Bone marrow (tissue), 2 donors: ENCODE data around the gene RYK.
"Not testable (repeated sequence)": the region's sequence is repeated elsewhere in the genome, so short reads cannot be mapped to it uniquely, and the experiment has no call there.

Experiments
- DNase-seq, 2 donors: peaks; one replicate each; lab custom pipeline; 2025; lab: John Stamatoyannopoulos, UW

The RYK gene

GRCh38 chr3:134216191-134216764 lies 34.4 kb downstream of the RYK start:
- no peak for DNase-seq

- no peak for DNase-seq
Observed at GRCh38 chr3:134214239-134214638, 36.4 kb downstream of the RYK start.

- DNase-seq, result peak; percentile 39 to 52
Observed at GRCh38 chr3:134212967-134213665, 37.5 kb downstream of the RYK start.

GRCh38 chr3:134211797-134212196 lies 38.9 kb downstream of the RYK start:
- no peak for DNase-seq

GRCh38 chr3:134205451-134205850 lies 45.2 kb downstream of the RYK start:
- no peak for DNase-seq

- no peak for DNase-seq
Observed at GRCh38 chr3:134201201-134202130, 49.2 kb downstream of the RYK start.

GRCh38 chr3:134199880-134200279 lies 50.8 kb downstream of the RYK start:
- not testable (repeated sequence) for DNase-seq

- no peak for DNase-seq
Observed at GRCh38 chr3:134199240-134199639, 51.4 kb downstream of the RYK start.

- DNase-seq, result no peak
Observed at GRCh38 chr3:134198414-134198813, 52.2 kb downstream of the RYK start.

- peak in 1 of 2 donors; percentile 42 for DNase-seq
Observed at GRCh38 chr3:134197681-134198261, 52.9 kb downstream of the RYK start.

GRCh38 chr3:134194247-134194646 lies 56.4 kb downstream of the RYK start:
- no peak for DNase-seq

- no peak for DNase-seq
Observed at GRCh38 chr3:134190250-134190649, 60.4 kb downstream of the RYK start.

- no peak for DNase-seq
Observed at GRCh38 chr3:134189849-134190248, 60.8 kb downstream of the RYK start.

- no peak for DNase-seq
Observed at GRCh38 chr3:134186391-134186790, 64.3 kb downstream of the RYK start.

GRCh38 chr3:134180761-134181160 lies 69.9 kb downstream of the RYK start:
- no peak for DNase-seq

GRCh38 chr3:134179508-134179907 lies 71.2 kb downstream of the RYK start:
- DNase-seq, result no peak

GRCh38 chr3:134163096-134163495 lies 87.6 kb downstream of the RYK start:
- DNase-seq, result no peak

GRCh38 chr3:134161898-134162615 lies 88.6 kb downstream of the RYK start:
- no peak for DNase-seq

- no peak for DNase-seq
Observed at GRCh38 chr3:134155446-134155845, 95.2 kb downstream of the RYK start.

- DNase-seq, result no peak
Observed at GRCh38 chr3:134153761-134154160, 96.9 kb downstream of the RYK start.

- DNase-seq, result no peak
Observed at GRCh38 chr3:134150476-134150875, 100.2 kb downstream of the RYK start.

GRCh38 chr3:134149286-134149685 lies 101.4 kb downstream of the RYK start:
- DNase-seq, result no peak
